GM23338 (cell line): ENCODE data around the gene DCP1B. TPM values are rescaled to one million over a fixed set of nuclear protein-coding genes. Genes with fewer than 3 reads are reported as not detected.

ENCODE experiments used
- ATAC-seq: fragments of 200-7000 bp; cut with Tn5 transposase; 3 replicates; pipeline ENCODE4 v1.9.1; 2020
- DNase-seq: peaks from one replicate; pipeline ENCODE4 v3.0.0-alpha.2; 2015; ENCODE audit warnings: low spot score
- H2AFZ ChIP-seq: fragments of 200-600 bp; sonication (generic); 2 replicates; pipeline ENCODE4 v1.8.0; 2016; ENCODE audit warnings: antibody characterized with exemption, mild to moderate bottlenecking, moderate library complexity
- H3F3A ChIP-seq: fragments of 200-600 bp; sonication (generic); replicated peaks from 2 replicates; pipeline ENCODE4 v1.8.0; 2017; ENCODE audit warnings: antibody characterized with exemption, mixed run types, low read depth
- H3K27ac ChIP-seq: fragments of 200-600 bp; sonication (generic); 2 replicates; pipeline ENCODE4 v1.6.1; 2016; ENCODE audit warnings: low read depth
- H3K27me3 ChIP-seq: fragments of 200-600 bp; sonication (generic); 2 replicates; pipeline ENCODE4 v1.8.0; 2016; ENCODE audit warnings: mild to moderate bottlenecking, mixed run types, moderate library complexity; ENCODE audit not compliant: insufficient read depth
- H3K36me3 ChIP-seq: fragments of 200-600 bp; sonication (generic); 2 replicates; pipeline ENCODE4 v1.8.0; 2016; ENCODE audit warnings: mild to moderate bottlenecking; ENCODE audit not compliant: insufficient read depth
- H3K4me1 ChIP-seq: fragments of 200-600 bp; sonication (generic); 2 replicates; pipeline ENCODE4 v1.8.0; 2016; ENCODE audit warnings: mild to moderate bottlenecking, moderate library complexity; ENCODE audit not compliant: insufficient read depth
- H3K4me2 ChIP-seq: fragments of 200-600 bp; sonication (generic); 2 replicates; pipeline ENCODE4 v1.7.1; 2017; ENCODE audit warnings: mixed run types
- H3K4me3 ChIP-seq: fragments of 200-600 bp; sonication (generic); 2 replicates; pipeline ENCODE4 v1.6.1; 2016; ENCODE audit warnings: mixed run types
- H3K79me2 ChIP-seq: fragments of 200-600 bp; sonication (generic); replicated peaks from 2 replicates; pipeline ENCODE4 v1.8.0; 2017; ENCODE audit warnings: mild to moderate bottlenecking; ENCODE audit not compliant: insufficient read depth
- H3K9me2 ChIP-seq: fragments of 200-600 bp; sonication (generic); 2 replicates; pipeline ENCODE4 v1.8.0; 2017; ENCODE audit not compliant: insufficient read depth
- H4K20me1 ChIP-seq: fragments of 200-600 bp; sonication (generic); replicated peaks from 2 replicates; pipeline ENCODE4 v1.8.0; 2017; ENCODE audit warnings: mild to moderate bottlenecking; ENCODE audit not compliant: insufficient read depth
- H3K27ac Mint-ChIP-seq: 2 replicates; pipeline ENCODE4 v1.8.0; 2020; ENCODE audit warnings: inconsistent platforms, mild to moderate bottlenecking, moderate library complexity, mixed read lengths
- H3K27me3 Mint-ChIP-seq: 3 replicates; pipeline ENCODE4 v1.8.0; 2022; ENCODE audit warnings: low read depth, mild to moderate bottlenecking, moderate library complexity, mixed read lengths, inconsistent platforms; ENCODE audit not compliant: insufficient read depth, poor library complexity
- H3K36me3 Mint-ChIP-seq: 3 replicates; pipeline ENCODE4 v1.8.0; 2021; ENCODE audit warnings: low read depth, mild to moderate bottlenecking, inconsistent platforms, moderate library complexity, mixed read lengths
- H3K4me1 Mint-ChIP-seq: 3 replicates; pipeline ENCODE4 v1.8.0; 2020; ENCODE audit warnings: mild to moderate bottlenecking, inconsistent platforms, mixed read lengths
- H3K4me3 Mint-ChIP-seq: 3 replicates; pipeline ENCODE4 v1.8.0; 2021; ENCODE audit warnings: moderate library complexity, mild to moderate bottlenecking, inconsistent platforms, mixed read lengths
- H3K9me3 Mint-ChIP-seq: 3 replicates; pipeline ENCODE4 v1.8.0; 2020; ENCODE audit warnings: moderate library complexity, mild to moderate bottlenecking, inconsistent platforms, mixed read lengths
- ETS1 ChIP-seq: IDR thresholded peaks from 2 replicates; pipeline ENCODE4 v1.6.1; 2016; ENCODE audit warnings: antibody characterized with exemption
- JUNB ChIP-seq: IDR thresholded peaks from one replicate; pipeline ENCODE4 v1.6.1; 2016; ENCODE audit warnings: antibody characterized with exemption; ENCODE audit not compliant: unreplicated experiment
- NANOG ChIP-seq: IDR thresholded peaks from 2 replicates; pipeline ENCODE4 v1.6.1; 2016; ENCODE audit warnings: antibody characterized with exemption, borderline replicate concordance
- POLR2AphosphoS5 ChIP-seq: IDR thresholded peaks from 2 replicates; pipeline ENCODE4 v1.6.1; 2016; ENCODE audit warnings: antibody characterized with exemption, low read depth
- STAT1 ChIP-seq: IDR thresholded peaks from one replicate; pipeline ENCODE4 v1.6.1; 2016; ENCODE audit warnings: antibody characterized with exemption; ENCODE audit not compliant: unreplicated experiment
- ZNF114 ChIP-seq: fragments of 250-450 bp; sonication (Bioruptor Pico); IDR thresholded peaks from 2 replicates; pipeline ENCODE4 v1.5.0; 2020; ENCODE audit warnings: mild to moderate bottlenecking, moderate library complexity
- ZNF331 ChIP-seq: fragments of 250-450 bp; sonication (Bioruptor Pico); IDR thresholded peaks from 2 replicates; pipeline ENCODE4 v1.5.0; 2020; ENCODE audit warnings: low read depth, mild to moderate bottlenecking, moderate library complexity
- polyA plus RNA-seq: library from polyadenylated mRNA; unstranded; fragments of >200 nt; fragmentation: Nextera tagmentation; extraction: Ambion mirVana; gene quantifications from 2 replicates; pipeline ENCODE4 v1.2.1, GENCODE V29; 2016
- total RNA-seq: library from RNA; depleted of rRNA; stranded (reverse); fragments of >200 nt; shearing (Covaris generic); gene quantifications from 2 replicates; pipeline ENCODE4 v1.2.3, GENCODE V29; 2014
- TF ChIP-seq, protein P1 (sequence below): fragments of 250-450 bp; sonication (Bioruptor Pico); IDR thresholded peaks from 2 replicates; pipeline ENCODE4 v1.5.0; 2020; ENCODE audit warnings: mild to moderate bottlenecking, moderate library complexity

The DCP1B gene
- total and polyA plus RNA-seq, 2 experiments from 2014 or later, result 24.4 to 29.8 TPM

- Histone ChIP-seq H3K27me3 (no peaks in the 10 kb centered on the region), H4K20me1 (no peaks in the 10 kb centered on the region), H3K4me2 (no peak overlapping the region), H3K27ac (no peak overlapping the region), H3K4me3 (no peak overlapping the region), H3K36me3 (no peaks in the 10 kb centered on the region), H3K79me2 (no peaks in the 10 kb centered on the region), H3F3A (peaks cover under 1% of the 10 kb centered on the region; the same call in 1 of the 2 replicates), H2AFZ (no peak overlapping the region), H3K4me1 (no peaks in the 10 kb centered on the region), H3K9me2 (no peaks in the 10 kb centered on the region)
- TF ChIP-seq, protein P1, sequence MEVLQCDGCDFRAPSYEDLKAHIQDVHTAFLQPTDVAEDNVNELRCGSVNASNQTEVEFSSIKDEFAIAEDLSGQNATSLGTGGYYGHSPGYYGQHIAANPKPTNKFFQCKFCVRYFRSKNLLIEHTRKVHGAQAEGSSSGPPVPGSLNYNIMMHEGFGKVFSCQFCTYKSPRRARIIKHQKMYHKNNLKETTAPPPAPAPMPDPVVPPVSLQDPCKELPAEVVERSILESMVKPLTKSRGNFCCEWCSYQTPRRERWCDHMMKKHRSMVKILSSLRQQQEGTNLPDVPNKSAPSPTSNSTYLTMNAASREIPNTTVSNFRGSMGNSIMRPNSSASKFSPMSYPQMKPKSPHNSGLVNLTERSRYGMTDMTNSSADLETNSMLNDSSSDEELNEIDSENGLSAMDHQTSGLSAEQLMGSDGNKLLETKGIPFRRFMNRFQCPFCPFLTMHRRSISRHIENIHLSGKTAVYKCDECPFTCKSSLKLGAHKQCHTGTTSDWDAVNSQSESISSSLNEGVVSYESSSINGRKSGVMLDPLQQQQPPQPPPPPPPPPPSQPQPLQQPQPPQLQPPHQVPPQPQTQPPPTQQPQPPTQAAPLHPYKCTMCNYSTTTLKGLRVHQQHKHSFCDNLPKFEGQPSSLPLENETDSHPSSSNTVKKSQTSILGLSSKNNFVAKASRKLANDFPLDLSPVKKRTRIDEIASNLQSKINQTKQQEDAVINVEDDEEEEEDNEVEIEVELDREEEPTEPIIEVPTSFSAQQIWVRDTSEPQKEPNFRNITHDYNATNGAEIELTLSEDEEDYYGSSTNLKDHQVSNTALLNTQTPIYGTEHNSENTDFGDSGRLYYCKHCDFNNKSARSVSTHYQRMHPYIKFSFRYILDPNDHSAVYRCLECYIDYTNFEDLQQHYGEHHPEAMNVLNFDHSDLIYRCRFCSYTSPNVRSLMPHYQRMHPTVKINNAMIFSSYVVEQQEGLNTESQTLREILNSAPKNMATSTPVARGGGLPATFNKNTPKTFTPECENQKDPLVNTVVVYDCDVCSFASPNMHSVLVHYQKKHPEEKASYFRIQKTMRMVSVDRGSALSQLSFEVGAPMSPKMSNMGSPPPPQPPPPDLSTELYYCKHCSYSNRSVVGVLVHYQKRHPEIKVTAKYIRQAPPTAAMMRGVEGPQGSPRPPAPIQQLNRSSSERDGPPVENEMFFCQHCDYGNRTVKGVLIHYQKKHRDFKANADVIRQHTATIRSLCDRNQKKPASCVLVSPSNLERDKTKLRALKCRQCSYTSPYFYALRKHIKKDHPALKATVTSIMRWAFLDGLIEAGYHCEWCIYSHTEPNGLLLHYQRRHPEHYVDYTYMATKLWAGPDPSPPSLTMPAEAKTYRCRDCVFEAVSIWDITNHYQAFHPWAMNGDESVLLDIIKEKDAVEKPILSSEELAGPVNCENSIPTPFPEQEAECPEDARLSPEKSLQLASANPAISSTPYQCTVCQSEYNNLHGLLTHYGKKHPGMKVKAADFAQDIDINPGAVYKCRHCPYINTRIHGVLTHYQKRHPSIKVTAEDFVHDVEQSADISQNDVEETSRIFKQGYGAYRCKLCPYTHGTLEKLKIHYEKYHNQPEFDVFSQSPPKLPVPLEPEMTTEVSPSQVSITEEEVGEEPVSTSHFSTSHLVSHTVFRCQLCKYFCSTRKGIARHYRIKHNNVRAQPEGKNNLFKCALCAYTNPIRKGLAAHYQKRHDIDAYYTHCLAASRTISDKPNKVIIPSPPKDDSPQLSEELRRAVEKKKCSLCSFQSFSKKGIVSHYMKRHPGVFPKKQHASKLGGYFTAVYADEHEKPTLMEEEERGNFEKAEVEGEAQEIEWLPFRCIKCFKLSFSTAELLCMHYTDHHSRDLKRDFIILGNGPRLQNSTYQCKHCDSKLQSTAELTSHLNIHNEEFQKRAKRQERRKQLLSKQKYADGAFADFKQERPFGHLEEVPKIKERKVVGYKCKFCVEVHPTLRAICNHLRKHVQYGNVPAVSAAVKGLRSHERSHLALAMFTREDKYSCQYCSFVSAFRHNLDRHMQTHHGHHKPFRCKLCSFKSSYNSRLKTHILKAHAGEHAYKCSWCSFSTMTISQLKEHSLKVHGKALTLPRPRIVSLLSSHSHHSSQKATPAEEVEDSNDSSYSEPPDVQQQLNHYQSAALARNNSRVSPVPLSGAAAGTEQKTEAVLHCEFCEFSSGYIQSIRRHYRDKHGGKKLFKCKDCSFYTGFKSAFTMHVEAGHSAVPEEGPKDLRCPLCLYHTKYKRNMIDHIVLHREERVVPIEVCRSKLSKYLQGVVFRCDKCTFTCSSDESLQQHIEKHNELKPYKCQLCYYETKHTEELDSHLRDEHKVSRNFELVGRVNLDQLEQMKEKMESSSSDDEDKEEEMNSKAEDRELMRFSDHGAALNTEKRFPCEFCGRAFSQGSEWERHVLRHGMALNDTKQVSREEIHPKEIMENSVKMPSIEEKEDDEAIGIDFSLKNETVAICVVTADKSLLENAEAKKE, result no peak
- no peak for TF ChIP-seq ZNF114 (CRISPR knock-in tag)
- no peak for TF ChIP-seq ETS1
- no peak for TF ChIP-seq JUNB
- TF ChIP-seq ZNF331 (CRISPR knock-in tag), result no peak
- TF ChIP-seq POLR2AphosphoS5, result no peak
- TF ChIP-seq NANOG, result no peak
- TF ChIP-seq STAT1, result no peak
- H3K9me3 Mint-ChIP-seq, result no peaks in the 10 kb centered on the region
- DNase-seq (no peak), ATAC-seq (no peak)
- H3K36me3 Mint-ChIP-seq, result no peaks in the 10 kb centered on the region
- no peak overlapping the region for H3K27ac Mint-ChIP-seq
- peaks cover 16% of the 10 kb centered on the region for H3K27me3 Mint-ChIP-seq
- no peak overlapping the region for H3K4me3 Mint-ChIP-seq
- H3K4me1 Mint-ChIP-seq, result no peaks in the 10 kb centered on the region; the same call in 2 of the 3 replicates
These were observed 76.4 kb downstream of the DCP1B start for GRCh38 chr12:1927751-1928351.
